AG04450 (cell line): ENCODE data around the gene SYT2. TPM values are rescaled to one million over a fixed set of nuclear protein-coding genes. Genes with fewer than 3 reads are reported as not detected.
"Not testable (repeated sequence)": the region's sequence is repeated elsewhere in the genome, so short reads cannot be mapped to it uniquely, and the experiment has no call there.

ENCODE experiments used
- CTCF ChIA-PET: fragments of 300-600, 350-600 bp; formaldehyde crosslinking; extraction: SDS; loops from one replicate; lab custom pipeline; 2022; ENCODE audit warnings: antibody characterized with exemption, inconsistent platforms; lab: Charles Lee
- POLR2A ChIA-PET: fragments of 350-600 bp; formaldehyde crosslinking; extraction: SDS; loops from one replicate; lab custom pipeline; 2021; ENCODE audit warnings: antibody characterized with exemption, inconsistent platforms; lab: Yijun Ruan, JAX
- DNase-seq: peaks from one replicate; pipeline ENCODE4 v3.0.0-alpha.2; 2011; ENCODE audit warnings: low read depth, low spot score
- H3K27ac ChIP-seq: one replicate; pipeline ENCODE4 v1.5.1; 2012; ENCODE audit warnings: low read depth, low read length, control low read depth
- H3K27me3 ChIP-seq: one replicate; pipeline ENCODE4 v1.6.0; 2012; ENCODE audit warnings: low read length; ENCODE audit not compliant: control insufficient read depth, insufficient read depth
- H3K4me3 ChIP-seq: 2 replicates; pipeline ENCODE4 v1.5.1; 2011; ENCODE audit warnings: mild to moderate bottlenecking, low read depth, low read length, control low read depth
- H3K9me3 ChIP-seq: 2 replicates; pipeline ENCODE4 v1.5.1; 2012; ENCODE audit warnings: low read length; ENCODE audit not compliant: control insufficient read depth, insufficient read depth
- polyA plus RNA-seq: library from polyadenylated mRNA; depleted of rRNA; stranded (reverse); fragments of >200 nt; gene quantifications from 2 replicates; pipeline ENCODE4 v1.2.3, GENCODE V29; 2011; rRNA removed

SYT2 gene
- polyA plus RNA-seq, 1 experiment, result 0.01 TPM

GRCh38 chr1:202544766-202545449, 165.3 kb downstream of the SYT2 start:
- H3K9me3 ChIP-seq, DNase-seq, H3K4me3 ChIP-seq, H3K27me3 ChIP-seq, POLR2A ChIA-PET, H3K27ac ChIP-seq, CTCF ChIA-PET: not testable (repeated sequence)

GRCh38 chr1:202543537-202543936, 166.7 kb downstream of the SYT2 start:
- POLR2A ChIA-PET, DNase-seq, H3K27me3 ChIP-seq, H3K27ac ChIP-seq, H3K4me3 ChIP-seq, H3K9me3 ChIP-seq, CTCF ChIA-PET: not testable (repeated sequence)

- H3K9me3 ChIP-seq, H3K27me3 ChIP-seq, CTCF ChIA-PET, DNase-seq, POLR2A ChIA-PET, H3K27ac ChIP-seq: not testable (repeated sequence)
- peak overlapping the region; percentile 31 for H3K4me3 ChIP-seq
Observed at GRCh38 chr1:202542415-202542814, 167.8 kb downstream of the SYT2 start.

GRCh38 chr1:202540858-202541257, 169.4 kb downstream of the SYT2 start:
- H3K4me3 ChIP-seq, result peak overlapping the region; percentile 64
- H3K27me3 ChIP-seq, H3K27ac ChIP-seq, POLR2A ChIA-PET, H3K9me3 ChIP-seq, DNase-seq: not testable (repeated sequence)
- CTCF ChIA-PET, result interaction anchor here (1.1 to 1.9 kb wide), 3 partner anchors 31 to 77 kb away, joined by 3 to 5 read pairs (median 3); no protein-coding TSS in a partner anchor

Other genes starting within 250 kb of the SYT2 start
- gene KDM5B, start 98.0 kb upstream of the SYT2 start, polyA plus RNA-seq, result 62.7 and 79.1 TPM in 2 replicates
- 3.0 and 4.0 TPM in 2 replicates for gene PCAT6, start 100.5 kb upstream of the SYT2 start, polyA plus RNA-seq
- gene RABIF, start 178.7 kb upstream of the SYT2 start, polyA plus RNA-seq, result 11.5 and 12.6 TPM in 2 replicates
- 42.3 and 54.2 TPM in 2 replicates for gene KLHL12, start 216.8 kb upstream of the SYT2 start, polyA plus RNA-seq
- gene ADIPOR1, start 247.9 kb upstream of the SYT2 start, polyA plus RNA-seq, result 120 and 124 TPM in 2 replicates